Measurements from ENCODE around the gene SH3TC1.

- no peak for TF ChIP-seq CTCF (IDR thresholded peaks at IDR 0.05; ENCODE audit: insufficient read depth, low read depth, low read length)
- TF ChIP-seq EZH2 (IDR thresholded peaks at IDR 0.05; ENCODE audit: insufficient read depth, low read length): no peak
Measured at GRCh38 chr4:8199594-8200301, 658 bp downstream of the SH3TC1 start.
